ENCODE measurements around the gene C6orf132.

Gene C6orf132

GRCh38 chr6:42083530-42083929 lies 58.9 kb downstream of the C6orf132 start:
- peaks cover 4% of the 10 kb centered on the region for H3K36me3 ChIP-seq (replicated peaks)
- no peak overlapping the region for H3K4me3 ChIP-seq (ENCODE audit: low read depth, low read length)
- no peak for TF ChIP-seq CTCF (IDR thresholded peaks at IDR 0.05; ENCODE audit: low read depth, low read length, missing control alignments)
- in situ Hi-C loops (cut with HindIII; ENCODE audit: low pct_ligation_motif_present, low sequenced_read_pairs), result no loop called here
- no peaks in the 10 kb centered on the region for H3K27me3 ChIP-seq (replicated peaks)
- DNase-seq, result no peak
- H3K27ac ChIP-seq, result no peak overlapping the region

GRCh38 chr6:42079941-42080464 lies 62.4 kb downstream of the C6orf132 start:
- H3K27ac ChIP-seq, result no peak overlapping the region
- H3K36me3 ChIP-seq (replicated peaks), result peaks cover 26% of the 10 kb centered on the region
- H3K4me3 ChIP-seq (ENCODE audit: low read depth, low read length), result no peak overlapping the region
- H3K27me3 ChIP-seq (replicated peaks), result no peaks in the 10 kb centered on the region
- TF ChIP-seq CTCF (IDR thresholded peaks at IDR 0.05; ENCODE audit: low read depth, low read length, missing control alignments), result no peak
- in situ Hi-C loops (cut with HindIII; ENCODE audit: low pct_ligation_motif_present, low sequenced_read_pairs), result no loop called here
- DNase-seq, result no peak

GRCh38 chr6:42078386-42078785 lies 64.0 kb downstream of the C6orf132 start:
- no peak for TF ChIP-seq CTCF (IDR thresholded peaks at IDR 0.05; ENCODE audit: low read depth, low read length, missing control alignments)
- Histone ChIP-seq H3K4me3 (ENCODE audit: low read depth, low read length) (no peak overlapping the region), H3K36me3 (replicated peaks) (peaks cover 26% of the 10 kb centered on the region), H3K27ac (no peak overlapping the region), H3K27me3 (replicated peaks) (no peaks in the 10 kb centered on the region)
- DNase-seq, result no peak
- in situ Hi-C loops (cut with HindIII; ENCODE audit: low pct_ligation_motif_present, low sequenced_read_pairs), result no loop called here

- in situ Hi-C loops (cut with HindIII; ENCODE audit: low pct_ligation_motif_present, low sequenced_read_pairs), result no loop called here
- TF ChIP-seq CTCF (IDR thresholded peaks at IDR 0.05; ENCODE audit: low read depth, low read length, missing control alignments), result peak; percentile 95
These were observed 67.1 kb downstream of the C6orf132 start for GRCh38 chr6:42075159-42075838.

GRCh38 chr6:42073287-42073686 lies 69.1 kb downstream of the C6orf132 start:
- TF ChIP-seq CTCF (IDR thresholded peaks at IDR 0.05; ENCODE audit: low read depth, low read length, missing control alignments), result no peak
- peaks cover 38% of the 10 kb centered on the region for H3K36me3 ChIP-seq (replicated peaks)
- DNase-seq, result no peak
- H3K27ac ChIP-seq, result no peak overlapping the region
- H3K27me3 ChIP-seq (replicated peaks), result no peaks in the 10 kb centered on the region
- no peak overlapping the region for H3K4me3 ChIP-seq (ENCODE audit: low read depth, low read length)
- in situ Hi-C loops (cut with HindIII; ENCODE audit: low pct_ligation_motif_present, low sequenced_read_pairs), result no loop called here

More at GRCh38 chr6:42075159-42075838, 67.1 kb downstream of the C6orf132 start:
- no peak overlapping the region for H3K27ac ChIP-seq
- peak; percentile 60 for DNase-seq
- H3K4me3 ChIP-seq (ENCODE audit: low read depth, low read length), result no peak overlapping the region
- peaks cover 32% of the 10 kb centered on the region for H3K36me3 ChIP-seq (replicated peaks)
- H3K27me3 ChIP-seq (replicated peaks), result no peaks in the 10 kb centered on the region
